DOHH2 (cell line): ENCODE measurements around the gene FOLR3.

ENCODE experiments used
- CTCF ChIP-seq: fragments of 200-600 bp; sonication (generic); IDR thresholded peaks from one replicate; pipeline ENCODE4 v1.5.1; 2014; ENCODE audit warnings: antibody characterized with exemption, mild to moderate bottlenecking, low read depth, low read length; ENCODE audit not compliant: poor library complexity, severe bottlenecking
- EZH2phosphoT487 ChIP-seq: fragments of 200-600 bp; sonication (generic); IDR thresholded peaks from 2 replicates; pipeline ENCODE4 v1.6.1; 2017; ENCODE audit warnings: borderline replicate concordance, mild to moderate bottlenecking, antibody characterized with exemption, low read length, moderate library complexity, mixed read lengths

- TF ChIP-seq CTCF (no peak), EZH2phosphoT487 (no peak)
These were observed 23.2 kb upstream of the FOLR3 start, which contains the start of gene ANAPC15 for GRCh38 chr11:72112143-72112977.
